Keratinocyte (primary cell): ENCODE results near the gene XPA. TPM values are rescaled to one million over a fixed set of nuclear protein-coding genes. Genes with fewer than 3 reads are reported as not detected.

Experiments used
- DNase-seq: peaks from one replicate; pipeline ENCODE4 v3.0.0-alpha.2; 2011; ENCODE audit warnings: low read depth, missing footprints, low spot score
- FAIRE-seq: peaks from 2 replicates; lab custom pipeline; 2011; peaks lifted over from hg19 to GRCh38; lab: Jason Lieb, UNC
- H2AFZ ChIP-seq: 2 replicates; pipeline ENCODE4 v1.6.0; 2012; ENCODE audit warnings: low read length, control low read depth, inconsistent platforms; ENCODE audit not compliant: control insufficient read depth
- H3K27ac ChIP-seq: 2 replicates; pipeline ENCODE4 v1.5.1; 2011; ENCODE audit warnings: low read length; ENCODE audit not compliant: control insufficient read depth, insufficient read depth
- H3K27me3 ChIP-seq: 3 replicates; pipeline ENCODE4 v1.6.0; 2011; ENCODE audit warnings: low read length; ENCODE audit not compliant: control insufficient read depth, insufficient read depth; ENCODE audit errors: extremely low read depth
- H3K36me3 ChIP-seq, 2 experiments: 2 replicates in 1 of 2; 3 replicates in 1 of 2; pipeline ENCODE4 v1.5.1; 2011; ENCODE audit warnings: low read length in 2 of 2, mild to moderate bottlenecking in 1 of 2; ENCODE audit not compliant: control insufficient read depth in 2 of 2, insufficient read depth in 2 of 2; ENCODE audit errors: extremely low read depth in 1 of 2
- H3K4me1 ChIP-seq: 3 replicates; pipeline ENCODE4 v1.5.1; 2011; ENCODE audit warnings: low read length; ENCODE audit not compliant: control insufficient read depth, insufficient read depth; ENCODE audit errors: extremely low read depth
- H3K4me2 ChIP-seq: 3 replicates; pipeline ENCODE4 v1.6.0; 2011; ENCODE audit warnings: low read depth, low read length; ENCODE audit not compliant: control insufficient read depth, insufficient read depth; ENCODE audit errors: extremely low read depth
- H3K4me3 ChIP-seq, 3 experiments: fragments of 200-600 bp in 1 of 3; sonication (generic) in 1 of 3; 2 replicates in 2 of 3; 3 replicates in 1 of 3; pipeline ENCODE4 v1.5.1; 2011 to 2016; ENCODE audit warnings: low read length in 3 of 3, mild to moderate bottlenecking in 3 of 3, control low read depth in 2 of 3, inconsistent platforms in 1 of 3, low read depth in 1 of 3, mixed read lengths in 1 of 3, mixed run types in 1 of 3, moderate library complexity in 1 of 3; ENCODE audit not compliant: control insufficient read depth in 2 of 3, insufficient read depth in 2 of 3; ENCODE audit errors: extremely low read depth in 1 of 3
- H3K79me2 ChIP-seq: 2 replicates; pipeline ENCODE4 v1.6.0; 2012; ENCODE audit warnings: low read length; ENCODE audit not compliant: control insufficient read depth, insufficient read depth
- H3K9ac ChIP-seq: 3 replicates; pipeline ENCODE4 v1.6.0; 2011; ENCODE audit warnings: low read length; ENCODE audit not compliant: control insufficient read depth, insufficient read depth; ENCODE audit errors: extremely low read depth
- H3K9me1 ChIP-seq: 3 replicates; pipeline ENCODE4 v1.6.0; 2011; ENCODE audit warnings: low read length; ENCODE audit not compliant: control insufficient read depth, insufficient read depth; ENCODE audit errors: extremely low read depth
- H3K9me3 ChIP-seq: 2 replicates; pipeline ENCODE4 v1.5.1; 2012; ENCODE audit warnings: low read depth, low read length; ENCODE audit not compliant: control insufficient read depth
- H4K20me1 ChIP-seq: 3 replicates; pipeline ENCODE4 v1.6.0; 2011; ENCODE audit warnings: low read length; ENCODE audit not compliant: control insufficient read depth, insufficient read depth; ENCODE audit errors: extremely low read depth
- EZH2 ChIP-seq: IDR thresholded peaks from one replicate; pipeline ENCODE4 v1.6.1; 2012; ENCODE audit warnings: inconsistent platforms, mild to moderate bottlenecking, low read length, moderate library complexity
- dilution Hi-C: fragments of 300-500 bp; cut with MboI; formaldehyde crosslinking; loops from one replicate; pipeline ENCODE4 v1.7.0; 2020; ENCODE audit warnings: low sequenced_read_pairs; ENCODE audit not compliant: extremely low pct_ligation_motif_present
- polyA plus RNA-seq, 5 experiments: library from polyadenylated mRNA; depleted of rRNA in 3 of 5; stranded (reverse) in 3 of 5; stranded (forward) in 1 of 5; unstranded in 1 of 5; fragments of >200 nt; gene quantifications; 1 replicate in 1 of 5; 2 replicates in 3 of 5; 3 replicates in 1 of 5; pipeline versions ENCODE4 v1.2.1 to v1.2.3, GENCODE V29; 2011 to 2012; ENCODE audit warnings: missing spikeins in 2 of 5, low read depth in 1 of 5, low replicate concordance in 1 of 5
- TF ChIP-seq, protein P1 (sequence below), 3 experiments: IDR thresholded peaks in 1 of 3; conservative IDR thresholded peaks in 1 of 3; optimal IDR thresholded peaks in 1 of 3; 2 replicates in 2 of 3; 3 replicates in 1 of 3; pipeline versions ENCODE3 to v1.5.1; 2011; ENCODE audit warnings: low read length in 3 of 3, mild to moderate bottlenecking in 3 of 3, moderate library complexity in 2 of 3, control low read depth in 1 of 3, inconsistent platforms in 1 of 3; ENCODE audit not compliant: insufficient read depth in 2 of 3; ENCODE audit errors: extremely low read depth in 1 of 3

The XPA gene
- polyA plus RNA-seq, 1 donor (not counting 4 experiments of a cell fraction or from before 2014, with no cell fraction given) = 4.1 TPM

DNA sequence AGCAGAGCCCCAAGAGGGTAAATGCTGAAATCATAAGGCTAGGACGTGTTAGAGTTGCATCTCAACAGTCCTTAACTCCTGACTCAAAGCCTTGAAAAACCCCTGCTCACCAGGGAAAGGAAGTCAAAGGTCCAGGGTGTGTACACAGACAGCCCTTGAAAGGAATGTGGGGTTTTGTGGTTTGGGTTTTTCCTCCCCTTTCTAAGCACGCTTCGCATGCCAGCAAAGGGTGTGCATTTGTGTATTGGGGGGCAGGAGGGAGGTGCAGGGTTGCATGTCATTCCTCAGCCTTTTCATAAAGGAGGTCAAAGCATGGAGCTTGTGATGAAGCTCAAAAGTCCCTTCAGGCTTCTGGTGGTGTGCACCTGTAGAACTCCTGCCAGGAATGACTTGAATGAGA is 17.3 kb upstream of the XPA start:
- Histone ChIP-seq H3K9me3 (no peaks in the 10 kb centered on the region), H3K27ac (peak overlapping the region; percentile 50), H3K79me2 (no peaks in the 10 kb centered on the region), H3K4me2 (peak overlapping the region; percentile 19), H3K4me3 (no peak overlapping the region), H3K27me3 (no peaks in the 10 kb centered on the region), H3K9me1 (no peaks in the 10 kb centered on the region), H2AFZ (no peak overlapping the region), H4K20me1 (no peaks in the 10 kb centered on the region), H3K36me3 (no peaks in the 10 kb centered on the region), H3K4me1 (peaks cover 20% of the 10 kb centered on the region), H3K9ac (no peak overlapping the region)
- DNase-seq = peak; percentile 73
- no peak for TF ChIP-seq EZH2
- TF ChIP-seq, protein P1, sequence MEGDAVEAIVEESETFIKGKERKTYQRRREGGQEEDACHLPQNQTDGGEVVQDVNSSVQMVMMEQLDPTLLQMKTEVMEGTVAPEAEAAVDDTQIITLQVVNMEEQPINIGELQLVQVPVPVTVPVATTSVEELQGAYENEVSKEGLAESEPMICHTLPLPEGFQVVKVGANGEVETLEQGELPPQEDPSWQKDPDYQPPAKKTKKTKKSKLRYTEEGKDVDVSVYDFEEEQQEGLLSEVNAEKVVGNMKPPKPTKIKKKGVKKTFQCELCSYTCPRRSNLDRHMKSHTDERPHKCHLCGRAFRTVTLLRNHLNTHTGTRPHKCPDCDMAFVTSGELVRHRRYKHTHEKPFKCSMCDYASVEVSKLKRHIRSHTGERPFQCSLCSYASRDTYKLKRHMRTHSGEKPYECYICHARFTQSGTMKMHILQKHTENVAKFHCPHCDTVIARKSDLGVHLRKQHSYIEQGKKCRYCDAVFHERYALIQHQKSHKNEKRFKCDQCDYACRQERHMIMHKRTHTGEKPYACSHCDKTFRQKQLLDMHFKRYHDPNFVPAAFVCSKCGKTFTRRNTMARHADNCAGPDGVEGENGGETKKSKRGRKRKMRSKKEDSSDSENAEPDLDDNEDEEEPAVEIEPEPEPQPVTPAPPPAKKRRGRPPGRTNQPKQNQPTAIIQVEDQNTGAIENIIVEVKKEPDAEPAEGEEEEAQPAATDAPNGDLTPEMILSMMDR (optimal IDR thresholded peaks at IDR 0.05 in 1 of 3, IDR thresholded peaks at IDR 0.05 in 1 of 3, conservative IDR thresholded peaks at IDR 0.05 in 1 of 3; ENCODE audit: extremely low read depth in 1 of 3, insufficient read depth in 2 of 3, low read length in 3 of 3) = no peak
- dilution Hi-C loops = no loop called here
- peak; percentile 94 for FAIRE-seq

DNA sequence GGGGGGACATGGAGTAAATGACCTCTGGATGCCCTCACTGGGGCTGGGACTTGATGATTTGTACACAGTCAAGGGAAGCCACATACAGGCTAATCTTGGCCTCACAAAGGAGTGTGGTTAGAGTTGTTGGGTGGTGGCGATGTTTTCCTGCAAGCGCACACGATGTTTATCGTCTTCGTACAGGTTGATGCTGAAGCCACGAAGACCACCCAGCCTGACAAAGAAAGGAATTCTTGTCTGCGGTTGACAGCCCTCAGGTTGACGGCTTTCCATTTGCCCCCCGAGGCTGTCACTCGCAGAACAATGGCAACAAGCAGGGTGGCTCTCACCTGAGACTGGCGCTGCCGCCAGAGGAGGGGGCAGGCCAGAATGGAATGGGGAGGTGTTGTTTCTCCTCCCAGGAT is 14.1 kb upstream of the XPA start:
- Histone ChIP-seq H3K36me3 (no peaks in the 10 kb centered on the region), H3K27ac (no peak overlapping the region), H3K9me1 (no peaks in the 10 kb centered on the region), H3K79me2 (no peaks in the 10 kb centered on the region), H3K4me3 (no peak overlapping the region), H3K9ac (no peak overlapping the region), H3K4me1 (peaks cover 20% of the 10 kb centered on the region), H3K4me2 (no peak overlapping the region), H2AFZ (no peak overlapping the region), H3K9me3 (no peaks in the 10 kb centered on the region), H3K27me3 (no peaks in the 10 kb centered on the region), H4K20me1 (no peaks in the 10 kb centered on the region)
- no peak for DNase-seq
- FAIRE-seq = no peak
- dilution Hi-C loops = no loop called here
- TF ChIP-seq, protein P1 (optimal IDR thresholded peaks at IDR 0.05 in 1 of 3, IDR thresholded peaks at IDR 0.05 in 1 of 3, conservative IDR thresholded peaks at IDR 0.05 in 1 of 3; ENCODE audit: extremely low read depth in 1 of 3, insufficient read depth in 2 of 3, low read length in 3 of 3) = no peak
- no peak for TF ChIP-seq EZH2
